Bronchus fibroblast of lung (primary cell): ENCODE measurements around the gene ZNF585A. TPM values are rescaled to one million over a fixed set of nuclear protein-coding genes. Genes with fewer than 3 reads are reported as not detected.

Experiments
- total RNA-seq: library from RNA; depleted of rRNA; stranded (reverse); fragments of >200 nt; gene quantifications from 2 replicates; pipeline ENCODE4 v1.2.3, GENCODE V29; 2015

The ZNF585A gene
- 2.4 and 3.2 TPM in 2 replicates for total RNA-seq

DNA sequence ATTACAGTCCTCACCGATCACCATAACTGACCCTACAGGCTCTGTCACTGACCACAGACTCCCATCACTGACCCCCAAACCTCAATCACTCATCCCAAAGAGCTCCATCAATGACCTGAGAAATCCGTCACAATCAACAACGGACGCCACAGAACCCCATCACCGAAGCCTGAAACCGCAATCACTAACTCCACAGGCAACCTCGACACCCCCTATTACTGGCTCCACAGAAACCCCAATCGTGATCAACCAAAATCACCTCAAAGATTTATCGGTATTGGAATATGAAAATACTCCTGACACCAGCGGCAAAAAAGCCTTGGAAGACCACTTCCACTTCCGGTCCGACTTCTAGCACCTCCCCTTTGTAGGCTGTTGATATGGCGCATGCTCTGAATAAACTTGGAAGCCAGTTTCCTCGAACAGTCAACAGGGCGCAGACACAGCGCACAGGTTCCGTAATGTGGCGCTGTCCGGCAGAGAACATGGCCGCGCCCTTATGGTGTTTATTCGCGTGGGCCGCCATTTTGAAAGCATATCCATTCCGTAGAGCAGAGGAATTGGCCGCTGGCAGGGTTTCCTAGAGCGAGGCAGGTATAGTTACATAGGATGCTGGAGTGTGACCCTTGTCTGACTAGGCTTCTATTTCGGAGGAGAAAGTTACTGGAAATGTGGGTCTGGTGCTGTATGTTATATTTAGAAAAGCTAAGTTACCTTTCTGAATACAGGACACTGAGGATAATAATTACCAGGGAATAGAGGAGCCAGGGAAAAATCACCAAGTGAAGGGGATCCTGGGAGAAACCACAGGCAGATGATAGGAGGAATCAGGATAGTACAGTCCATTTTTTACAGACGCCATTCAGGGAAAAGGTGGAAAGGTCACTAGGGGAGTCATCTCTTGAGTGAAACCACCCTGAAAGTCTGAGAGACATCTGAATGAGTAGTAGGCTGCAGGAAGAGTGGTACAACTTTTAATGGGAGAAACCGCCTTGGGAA is at the start of gene ZNF585A:
Gene ZNF585A (minus strand): TSS at position 328 of the 999 bp plus-strand sequence. CDS start 2,785 bp downstream, outside the sequence.

DNA sequence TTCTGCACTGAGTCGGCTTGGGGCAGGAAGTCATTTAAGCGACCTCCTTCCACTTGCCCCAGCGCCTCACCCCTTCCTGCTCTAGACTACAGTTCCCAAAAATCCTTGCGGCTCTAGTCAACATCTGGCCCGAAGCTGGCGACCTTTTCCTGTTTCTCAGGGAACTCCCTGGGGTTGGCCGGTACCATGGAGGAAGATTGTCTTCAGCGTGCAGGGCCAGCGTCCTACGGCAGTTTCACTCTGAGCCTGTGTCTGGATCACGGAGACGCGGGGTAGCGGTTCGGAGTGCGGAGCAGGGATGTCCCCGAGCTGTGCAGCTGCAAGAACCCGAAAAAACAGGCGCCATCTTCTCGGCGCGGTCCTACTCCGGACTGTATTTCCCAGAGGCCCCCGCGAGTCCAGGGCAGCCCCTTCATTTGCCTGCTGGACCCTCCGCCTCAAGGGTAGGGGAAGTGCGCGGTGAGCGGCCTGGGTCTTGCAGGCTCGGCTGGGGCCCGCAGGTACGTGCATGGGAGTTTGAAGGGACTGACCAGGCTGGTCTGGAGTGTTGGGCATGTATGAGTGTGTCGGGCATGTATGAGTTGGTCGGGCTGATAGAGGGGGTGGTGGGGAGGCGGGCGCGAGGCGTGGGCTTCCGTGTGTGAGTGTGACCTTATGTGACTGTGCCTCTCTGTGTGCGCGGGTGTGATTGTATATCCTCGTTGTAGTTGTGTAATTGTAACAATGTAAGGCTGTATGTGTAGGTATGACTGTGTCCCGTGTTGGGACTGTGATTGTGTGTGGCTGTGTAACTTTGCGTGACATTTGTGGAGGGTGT is 45.5 kb upstream of the ZNF585A start, which contains the start of gene ZNF383:
Gene ZNF383 (plus strand): TSS at position 440 of the 817 bp plus-strand sequence. CDS start 12,240 bp downstream, outside the sequence.

Other genes with a start within 250 kb of the ZNF585A start
- gene ZNF420, start 94.3 kb downstream of the ZNF585A start, total RNA-seq: 2.4 and 4.7 TPM in 2 replicates
- 5.2 and 7.1 TPM in 2 replicates for gene ZNF585B, start 37.8 kb upstream of the ZNF585A start, total RNA-seq
- 2.0 and 2.2 TPM in 2 replicates for gene ZNF383, start 45.5 kb upstream of the ZNF585A start, total RNA-seq
- gene ZNF527, start 198.4 kb upstream of the ZNF585A start, total RNA-seq: 1.5 and 2.5 TPM in 2 replicates